H9 (cell line): ENCODE data around the gene GPLD1. TPM values are rescaled to one million over a fixed set of nuclear protein-coding genes. Genes with fewer than 3 reads are reported as not detected.

Experiments
- DNase-seq: peaks from one replicate; pipeline ENCODE4 v3.0.0-alpha.2; 2017
- H2AFZ ChIP-seq: one replicate; pipeline ENCODE4 v1.6.1; 2013; ENCODE audit warnings: mild to moderate bottlenecking, low read length, control low read depth, moderate library complexity
- H2AK5ac ChIP-seq: 2 replicates; pipeline ENCODE4 v1.6.1; 2013; ENCODE audit warnings: low read length, control low read depth, mixed read lengths; ENCODE audit not compliant: insufficient read length
- H2BK120ac ChIP-seq: one replicate; pipeline ENCODE4 v1.6.1; 2013; ENCODE audit warnings: low read depth, mild to moderate bottlenecking, low read length, control low read depth, inconsistent platforms; ENCODE audit not compliant: poor library complexity, severe bottlenecking
- H2BK12ac ChIP-seq: 2 replicates; pipeline ENCODE4 v1.6.1; 2013; ENCODE audit warnings: low read length, control low read depth, mixed read lengths, low read depth; ENCODE audit not compliant: insufficient read length
- H2BK15ac ChIP-seq: 2 replicates; pipeline ENCODE4 v1.6.1; 2013; ENCODE audit warnings: low read depth, low read length, control low read depth
- H2BK20ac ChIP-seq: one replicate; pipeline ENCODE4 v1.6.1; 2013; ENCODE audit warnings: low read depth, mild to moderate bottlenecking, low read length, control low read depth, inconsistent platforms; ENCODE audit not compliant: poor library complexity, severe bottlenecking
- H2BK5ac ChIP-seq: 2 replicates; pipeline ENCODE4 v1.6.1; 2013; ENCODE audit warnings: low read length, control low read depth, mixed read lengths; ENCODE audit not compliant: insufficient read length
- H3K14ac ChIP-seq: 2 replicates; pipeline ENCODE4 v1.6.1; 2013; ENCODE audit warnings: low read length, control low read depth; ENCODE audit not compliant: insufficient read depth
- H3K18ac ChIP-seq: 2 replicates; pipeline ENCODE4 v1.6.1; 2013; ENCODE audit warnings: low read depth, mild to moderate bottlenecking, mixed read lengths, low read length, control low read depth; ENCODE audit not compliant: insufficient read length
- H3K23ac ChIP-seq: 2 replicates; pipeline ENCODE4 v1.6.1; 2013; ENCODE audit warnings: low read length, control low read depth, mixed read lengths, low read depth; ENCODE audit not compliant: insufficient read length
- H3K23me2 ChIP-seq: 2 replicates; pipeline ENCODE4 v1.6.1; 2013; ENCODE audit warnings: low read depth, mild to moderate bottlenecking, mixed read lengths, low read length, control low read depth; ENCODE audit not compliant: insufficient read length, poor library complexity, severe bottlenecking
- H3K27ac ChIP-seq: 2 replicates; pipeline ENCODE4 v1.5.1; 2013; ENCODE audit warnings: low read length, control low read depth, mixed read lengths, low read depth; ENCODE audit not compliant: insufficient read length
- H3K27me3 ChIP-seq: 2 replicates; pipeline ENCODE4 v1.6.1; 2013; ENCODE audit warnings: low read length, control low read depth, inconsistent platforms; ENCODE audit not compliant: insufficient read depth
- H3K4ac ChIP-seq: 2 replicates; pipeline ENCODE4 v1.6.1; 2013; ENCODE audit warnings: low read depth, mild to moderate bottlenecking, control low read depth, inconsistent platforms, low read length, moderate library complexity
- H3K4me1 ChIP-seq: 2 replicates; pipeline ENCODE4 v1.6.1; 2013; ENCODE audit warnings: low read length, control low read depth, inconsistent platforms; ENCODE audit not compliant: insufficient read depth
- H3K4me2 ChIP-seq: 2 replicates; pipeline ENCODE4 v1.6.1; 2013; ENCODE audit warnings: low read length, control low read depth, mixed read lengths; ENCODE audit not compliant: insufficient read length, insufficient read depth
- H3K56ac ChIP-seq: 2 replicates; pipeline ENCODE4 v1.6.1; 2013; ENCODE audit warnings: low read depth, mild to moderate bottlenecking, mixed read lengths, low read length, control low read depth; ENCODE audit not compliant: insufficient read length
- H3K79me1 ChIP-seq: 2 replicates; pipeline ENCODE4 v1.6.1; 2013; ENCODE audit warnings: low read depth, mild to moderate bottlenecking, moderate library complexity, low read length, control low read depth, inconsistent platforms; ENCODE audit not compliant: insufficient read depth, poor library complexity, severe bottlenecking
- H3K79me2 ChIP-seq: 2 replicates; pipeline ENCODE4 v1.6.1; 2013; ENCODE audit warnings: low read length, control low read depth, inconsistent platforms; ENCODE audit not compliant: insufficient read depth
- H3K9ac ChIP-seq: 2 replicates; pipeline ENCODE4 v1.6.1; 2013; ENCODE audit warnings: low read length, control low read depth, mixed read lengths; ENCODE audit not compliant: insufficient read length; ENCODE audit errors: extremely low read depth
- H3K9me3 ChIP-seq: one replicate; pipeline ENCODE4 v1.6.1; 2013; ENCODE audit warnings: low read depth, low read length, inconsistent platforms; ENCODE audit not compliant: control insufficient read depth
- H3T11ph ChIP-seq: one replicate; pipeline ENCODE4 v1.6.1; 2013; ENCODE audit warnings: mild to moderate bottlenecking, low read length, control low read depth, inconsistent platforms
- H4K20me1 ChIP-seq: one replicate; pipeline ENCODE4 v1.6.1; 2013; ENCODE audit not compliant: control insufficient read depth, insufficient read length, insufficient read depth
- H4K5ac ChIP-seq: 2 replicates; pipeline ENCODE4 v1.6.1; 2013; ENCODE audit warnings: low read depth, mild to moderate bottlenecking, mixed read lengths, low read length, control low read depth; ENCODE audit not compliant: insufficient read length
- H4K8ac ChIP-seq: replicated peaks from 2 replicates; pipeline ENCODE4 v1.6.1; 2013; ENCODE audit warnings: low read length, control low read depth, mixed read lengths, low read depth; ENCODE audit not compliant: insufficient read length
- H4K91ac ChIP-seq: 2 replicates; pipeline ENCODE4 v1.6.1; 2013; ENCODE audit warnings: low read depth, mild to moderate bottlenecking, moderate library complexity, mixed read lengths, low read length, control low read depth; ENCODE audit not compliant: insufficient read length
- H3K27ac Mint-ChIP-seq, 3 experiments: 2 replicates in 2 of 3; 3 replicates in 1 of 3; pipeline ENCODE4 v1.8.0; 2020 to 2021; ENCODE audit warnings: mixed read lengths in 3 of 3, mild to moderate bottlenecking in 1 of 3, moderate library complexity in 1 of 3
- H3K27me3 Mint-ChIP-seq: 2 replicates; pipeline ENCODE4 v1.8.0; 2021; ENCODE audit warnings: low read depth, mild to moderate bottlenecking, moderate library complexity, mixed read lengths
- H3K36me3 Mint-ChIP-seq, 3 experiments: 2 replicates in 2 of 3; 3 replicates in 1 of 3; pipeline ENCODE4 v1.8.0; 2020 to 2021; ENCODE audit warnings: low read depth in 3 of 3, mixed read lengths in 3 of 3; ENCODE audit not compliant: insufficient read depth in 1 of 3
- H3K4me1 Mint-ChIP-seq, 2 experiments: 2 replicates each; pipeline ENCODE4 v1.8.0; 2020; ENCODE audit warnings: mixed read lengths in 2 of 2
- H3K4me3 Mint-ChIP-seq, 2 experiments: 2 replicates in 1 of 2; 3 replicates in 1 of 2; pipeline ENCODE4 v1.8.0; 2020 to 2021; ENCODE audit warnings: mild to moderate bottlenecking in 2 of 2, mixed read lengths in 2 of 2, moderate library complexity in 1 of 2
- H3K9me3 Mint-ChIP-seq, 2 experiments: 2 replicates in 1 of 2; 3 replicates in 1 of 2; pipeline ENCODE4 v1.8.0; 2020; ENCODE audit warnings: mild to moderate bottlenecking in 2 of 2, mixed read lengths in 2 of 2, moderate library complexity in 1 of 2
- CTCF ChIP-seq: fragments of 200-600 bp; sonication (generic); conservative IDR thresholded peaks from 3 replicates; pipeline ENCODE4 v1.8.0; 2021; ENCODE audit warnings: antibody characterized with exemption, mild to moderate bottlenecking
- WGBS: extraction: QIAGEN DNeasy Blood & Tissue Kit; methylation state at CpG from one replicate; pipeline ENCODE4 v1.1.7; 2013; ENCODE audit warnings: missing lambda C conversion rate, low lambda C conversion rate, mixed read lengths; ENCODE audit not compliant: insufficient read length; ENCODE audit errors: extremely low coverage; 5-methylcytosine and 5-hydroxymethylcytosine counted together
- long read RNA-seq: library from polyadenylated mRNA; unstranded; transcript quantifications from one replicate; pipeline ENCODE4 v2.0.0, GENCODE V29; 2020
- total RNA-seq: library from RNA; stranded (reverse); gene quantifications from 2 replicates; pipeline ENCODE4 v1.2.1, GENCODE V29; 2021

GPLD1 gene
- total RNA-seq: 7.5 and 8.0 TPM in 2 replicates
- long read RNA-seq, partial matches to known transcripts: 0 of 1 reads
- long read RNA-seq, other reads (novel, unspliced or antisense): 1 of 1 reads

- Histone ChIP-seq H4K8ac (no peak within 1 kb of the TSS), H3K4me1 (no peaks in the 10 kb centered on the region), H3K27me3 (peaks cover 4% of the 10 kb centered on the region; the same call in 1 of the 2 replicates), H3K23ac (no peak within 1 kb of the TSS), H3K4ac (no peak within 1 kb of the TSS), H4K91ac (no peak within 1 kb of the TSS), H2BK20ac (no peak within 1 kb of the TSS), H4K5ac (no peak within 1 kb of the TSS), H4K20me1 (no peaks in the 10 kb centered on the region), H3K27ac (no peak within 1 kb of the TSS), H2BK120ac (no peak within 1 kb of the TSS), H3K56ac (no peak within 1 kb of the TSS), H3K4me2 (no peak within 1 kb of the TSS), H3K79me2 (no peaks in the 10 kb centered on the region), H3K79me1 (no peaks in the 10 kb centered on the region), H3K9ac (no peak within 1 kb of the TSS), H3K23me2 (peaks cover 3% of the 10 kb centered on the region), H3T11ph (no peak within 1 kb of the TSS), H3K9me3 (no peaks in the 10 kb centered on the region), H2AK5ac (no peak within 1 kb of the TSS), H2BK15ac (no peak within 1 kb of the TSS), H3K18ac (no peak within 1 kb of the TSS), H2AFZ (no peak within 1 kb of the TSS), H2BK12ac (no peak within 1 kb of the TSS), H3K14ac (no peak within 1 kb of the TSS; the same call in 1 of the 2 replicates), H2BK5ac (no peak within 1 kb of the TSS)
- no peaks in the 10 kb centered on the region; a peak in 4 of 7 replicates for H3K36me3 Mint-ChIP-seq
- H3K27ac Mint-ChIP-seq: peak within 1 kb of the TSS in 2 of 3 experiments; percentile 2 to 68; a peak in 2 of 7 replicates
- DNase-seq: no peak
- H3K27me3 Mint-ChIP-seq: peaks cover 12% of the 10 kb centered on the region
- H3K9me3 Mint-ChIP-seq: no peaks in the 10 kb centered on the region
- no peak for TF ChIP-seq CTCF
- WGBS: no CpG with 5 or more reads among the region's 6 CpGs
- H3K4me1 Mint-ChIP-seq: peaks cover 16 to 17% of the 10 kb centered on the region in 2 experiments
- no peak within 1 kb of the TSS for H3K4me3 Mint-ChIP-seq
These were observed at the start of gene GPLD1 for GRCh38 chr6:24489470-24489869. GPLD1 (minus strand) TSS chr6:24489578; CDS start chr6:24489511, 67 bp downstream.
